ENCODE measurements around the gene COX4I2.

COX4I2 gene

DNA sequence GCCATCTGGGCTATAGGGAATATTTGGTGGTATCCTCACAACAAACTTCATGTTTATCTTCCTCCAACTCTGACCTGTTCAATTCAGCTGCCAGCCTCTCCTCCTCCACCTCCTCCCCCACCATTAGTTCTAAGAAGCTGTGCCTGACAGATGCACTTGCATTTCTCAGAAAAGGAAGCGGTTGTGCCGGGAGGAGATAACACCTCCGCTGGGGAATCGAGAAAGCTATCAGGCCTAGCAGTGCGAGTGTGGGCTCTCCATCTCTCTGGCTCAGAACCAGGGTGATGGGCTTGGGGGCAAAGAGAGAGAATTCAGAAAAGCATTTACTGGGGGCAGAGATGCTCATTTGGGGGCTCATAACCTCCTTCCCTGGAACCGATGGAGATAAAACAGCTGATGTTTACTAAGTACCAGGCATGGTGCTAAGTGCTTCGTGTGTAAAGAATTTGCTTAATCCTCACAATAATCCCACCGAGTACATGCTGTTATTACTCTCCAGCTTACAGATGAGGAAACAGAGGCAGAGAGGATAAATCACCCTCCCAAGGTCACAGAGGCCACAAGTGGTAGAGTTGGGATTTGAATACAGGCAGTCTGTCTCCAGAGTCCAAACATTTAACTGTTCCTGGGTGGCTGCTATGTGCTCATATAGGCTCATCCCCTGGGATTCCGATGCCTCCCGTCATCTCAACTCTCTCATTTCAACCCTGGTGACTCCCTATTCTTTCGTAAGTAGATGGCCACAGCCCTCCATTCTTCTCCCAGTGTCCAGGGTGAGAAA is 38.3 kb downstream of the COX4I2 start:
- no peak for TF ChIP-seq EZH2phosphoT487 (IDR thresholded peaks at IDR 0.05; ENCODE audit: low read depth)
- TF ChIP-seq, protein P1, sequence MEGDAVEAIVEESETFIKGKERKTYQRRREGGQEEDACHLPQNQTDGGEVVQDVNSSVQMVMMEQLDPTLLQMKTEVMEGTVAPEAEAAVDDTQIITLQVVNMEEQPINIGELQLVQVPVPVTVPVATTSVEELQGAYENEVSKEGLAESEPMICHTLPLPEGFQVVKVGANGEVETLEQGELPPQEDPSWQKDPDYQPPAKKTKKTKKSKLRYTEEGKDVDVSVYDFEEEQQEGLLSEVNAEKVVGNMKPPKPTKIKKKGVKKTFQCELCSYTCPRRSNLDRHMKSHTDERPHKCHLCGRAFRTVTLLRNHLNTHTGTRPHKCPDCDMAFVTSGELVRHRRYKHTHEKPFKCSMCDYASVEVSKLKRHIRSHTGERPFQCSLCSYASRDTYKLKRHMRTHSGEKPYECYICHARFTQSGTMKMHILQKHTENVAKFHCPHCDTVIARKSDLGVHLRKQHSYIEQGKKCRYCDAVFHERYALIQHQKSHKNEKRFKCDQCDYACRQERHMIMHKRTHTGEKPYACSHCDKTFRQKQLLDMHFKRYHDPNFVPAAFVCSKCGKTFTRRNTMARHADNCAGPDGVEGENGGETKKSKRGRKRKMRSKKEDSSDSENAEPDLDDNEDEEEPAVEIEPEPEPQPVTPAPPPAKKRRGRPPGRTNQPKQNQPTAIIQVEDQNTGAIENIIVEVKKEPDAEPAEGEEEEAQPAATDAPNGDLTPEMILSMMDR (IDR thresholded peaks at IDR 0.05; ENCODE audit: low read depth, low read length) = no peak
- Histone ChIP-seq H3K27me3 (ENCODE audit: low read depth, low read length) (no peaks in the 10 kb centered on the region), H4K20me1 (ENCODE audit: insufficient read depth, low read length) (no peaks in the 10 kb centered on the region), H2AFZ (ENCODE audit: low read depth, low read length) (no peak overlapping the region), H3K4me1 (ENCODE audit: low read length) (peaks cover 27% of the 10 kb centered on the region), H3K4me3 (ENCODE audit: low read length) (peak overlapping the region; percentile 69), H3K36me3 (replicated peaks; ENCODE audit: low read depth, low read length) (peaks cover 28% of the 10 kb centered on the region), H3K9me3 (ENCODE audit: insufficient read depth, low read length) (no peaks in the 10 kb centered on the region), H3K27ac (ENCODE audit: low read length) (peak overlapping the region; percentile 52), H3K9ac (ENCODE audit: low read length) (peak overlapping the region; percentile 52), H3K4me2 (ENCODE audit: low read length) (peak overlapping the region; percentile 83), H3K79me2 (ENCODE audit: low read length) (peaks cover 45% of the 10 kb centered on the region)

- no peak for TF ChIP-seq EZH2phosphoT487 (IDR thresholded peaks at IDR 0.05; ENCODE audit: low read depth)
- TF ChIP-seq, protein P1 (IDR thresholded peaks at IDR 0.05; ENCODE audit: low read depth, low read length) = no peak
- Histone ChIP-seq H3K36me3 (replicated peaks; ENCODE audit: low read depth, low read length) (peaks cover 33% of the 10 kb centered on the region), H3K4me2 (ENCODE audit: low read length) (peak overlapping the region; percentile 83), H3K9ac (ENCODE audit: low read length) (no peak overlapping the region), H3K27me3 (ENCODE audit: low read depth, low read length) (no peaks in the 10 kb centered on the region), H3K9me3 (ENCODE audit: insufficient read depth, low read length) (no peaks in the 10 kb centered on the region), H4K20me1 (ENCODE audit: insufficient read depth, low read length) (no peaks in the 10 kb centered on the region), H3K4me1 (ENCODE audit: low read length) (peaks cover 27% of the 10 kb centered on the region), H3K27ac (ENCODE audit: low read length) (no peak overlapping the region), H3K79me2 (ENCODE audit: low read length) (peaks cover 45% of the 10 kb centered on the region), H2AFZ (ENCODE audit: low read depth, low read length) (no peak overlapping the region), H3K4me3 (ENCODE audit: low read length) (peak overlapping the region; percentile 69; the same call in 1 of the 2 replicates)
Measured at GRCh38 chr20:31676609-31676989, 38.9 kb downstream of the COX4I2 start.

GRCh38 chr20:31677553-31678260 is 40.0 kb downstream of the COX4I2 start:
- Histone ChIP-seq H3K79me2 (ENCODE audit: low read length) (peaks cover 52% of the 10 kb centered on the region), H2AFZ (ENCODE audit: low read depth, low read length) (no peak overlapping the region), H3K9me3 (ENCODE audit: insufficient read depth, low read length) (no peaks in the 10 kb centered on the region), H3K9ac (ENCODE audit: low read length) (no peak overlapping the region), H3K36me3 (replicated peaks; ENCODE audit: low read depth, low read length) (peaks cover 35% of the 10 kb centered on the region), H4K20me1 (ENCODE audit: insufficient read depth, low read length) (no peaks in the 10 kb centered on the region), H3K4me3 (ENCODE audit: low read length) (no peak overlapping the region), H3K4me2 (ENCODE audit: low read length) (no peak overlapping the region), H3K27ac (ENCODE audit: low read length) (no peak overlapping the region), H3K4me1 (ENCODE audit: low read length) (peaks cover 27% of the 10 kb centered on the region), H3K27me3 (ENCODE audit: low read depth, low read length) (no peaks in the 10 kb centered on the region)
- TF ChIP-seq, protein P1 (IDR thresholded peaks at IDR 0.05; ENCODE audit: low read depth, low read length) = no peak
- no peak for TF ChIP-seq EZH2phosphoT487 (IDR thresholded peaks at IDR 0.05; ENCODE audit: low read depth)
